Measurements from ENCODE around the gene C6orf118. TPM values are rescaled to one million over a fixed set of nuclear protein-coding genes. Genes with fewer than 3 reads are reported as not detected.

Gene C6orf118
- total and polyA plus RNA-seq, 2 of the 8 experiments (the other 6 are each of a cell fraction or from before 2014, with no cell fraction given) = 0.35 to 0.58 TPM

- no peak overlapping the region for H4K91ac ChIP-seq (replicated peaks; ENCODE audit: insufficient read length, low read length)
- no peak overlapping the region for H4K8ac ChIP-seq (ENCODE audit: extremely low read depth, insufficient read depth, low read length)
- no peak overlapping the region for H3K9ac ChIP-seq (replicated peaks in 1 of 4; ENCODE audit: extremely low read depth in 1 of 4, low read depth in 3 of 4, low read length in 3 of 4)
- H2BK15ac ChIP-seq (ENCODE audit: low read length) = no peak overlapping the region
- H3K4me2 ChIP-seq (ENCODE audit: insufficient read depth in 1 of 2, low read depth in 2 of 2, low read length in 2 of 2) = no peak overlapping the region
- H3K14ac ChIP-seq (ENCODE audit: insufficient read length) = no peak overlapping the region
- ChIA-PET CTCF (ENCODE audit: partially characterized antibody) (interaction anchor here (0.6 to 1.2 kb wide), 2 partner anchors 51 to 761 kb away, joined by 3 read pairs; no protein-coding TSS in a partner anchor), POLR2A (ENCODE audit: partially characterized antibody) (no interaction called here)
- no peak overlapping the region for H3K4ac ChIP-seq (replicated peaks; ENCODE audit: insufficient read length, low read depth, low read length)
- H3K56ac ChIP-seq (replicated peaks; ENCODE audit: insufficient read length, low read depth, low read length) = no peak overlapping the region
- H3K27ac ChIP-seq (ENCODE audit: low read depth, low read length) = no peak overlapping the region
- H3K23me2 ChIP-seq (ENCODE audit: low read depth, low read length) = no peaks in the 10 kb centered on the region
- WGBS, 2 experiments (ENCODE audit: extremely low coverage in 1 of 2, insufficient coverage in 1 of 2, insufficient read length in 1 of 2, insufficient replicate concordance in 2 of 2, low coverage in 1 of 2, low lambda C conversion rate in 2 of 2, missing lambda C conversion rate in 1 of 2) = 96% methylated on average over 13 of the region's 13 CpGs; no CpG with 5 or more reads in 1 of the 2 experiments
- H3K23ac ChIP-seq (ENCODE audit: insufficient read length) = no peak overlapping the region
- H4K5ac ChIP-seq (ENCODE audit: insufficient read length, low read depth, low read length) = no peak overlapping the region
- H3K4me3 ChIP-seq (ENCODE audit: extremely low read depth in 1 of 4, insufficient read depth in 2 of 4, low read depth in 3 of 4, low read length in 4 of 4) = no peak overlapping the region
- no peaks in the 10 kb centered on the region for H3K9me3 ChIP-seq (ENCODE audit: insufficient read depth in 2 of 2, low read depth in 1 of 2, low read length in 1 of 2)
- H2BK12ac ChIP-seq (ENCODE audit: low read depth, low read length) = no peak overlapping the region
- no peak overlapping the region for H2AK5ac ChIP-seq (ENCODE audit: low read depth, low read length)
- H2AFZ ChIP-seq (ENCODE audit: low read length) = no peak overlapping the region
- TF ChIP-seq SIN3A (conservative IDR thresholded peaks at IDR 0.05 in 1 of 2, IDR thresholded peaks at IDR 0.05 in 1 of 2; ENCODE audit: low read depth in 1 of 2, low read length in 2 of 2) = no peak
- TF ChIP-seq SP2 (IDR thresholded peaks at IDR 0.05; ENCODE audit: low read length) = no peak
- TF ChIP-seq SUZ12 (IDR thresholded peaks at IDR 0.05; ENCODE audit: low read length) = no peak
- TF ChIP-seq CEBPB (IDR thresholded peaks at IDR 0.05; ENCODE audit: low read depth, low read length) = no peak
- TF ChIP-seq BACH1 (IDR thresholded peaks at IDR 0.05; ENCODE audit: low read length) = no peak
- TF ChIP-seq KDM4A (IDR thresholded peaks at IDR 0.05; ENCODE audit: low read depth, low read length, severe bottlenecking) = no peak
- TF ChIP-seq EZH2 (IDR thresholded peaks at IDR 0.05; ENCODE audit: low read depth, low read length, severe bottlenecking) = no peak
- TF ChIP-seq SIRT6 (IDR thresholded peaks at IDR 0.05; ENCODE audit: low read length) = no peak
- TF ChIP-seq CREB1 (IDR thresholded peaks at IDR 0.05) = no peak
- no peak for TF ChIP-seq TCF12 (IDR thresholded peaks at IDR 0.05; ENCODE audit: low read depth, low read length)
- no peak for TF ChIP-seq CHD2 (IDR thresholded peaks at IDR 0.05; ENCODE audit: low read length)
- DNase-seq (ENCODE audit: low read depth in 1 of 2, low spot score in 2 of 2) (no peak), FAIRE-seq (no peak)
- H2BK5ac ChIP-seq (ENCODE audit: low read depth, low read length) = no peak overlapping the region; the same call in 1 of the 2 replicates
- H3K4me1 ChIP-seq (replicated peaks in 1 of 4; ENCODE audit: control insufficient read depth in 3 of 4, insufficient read depth in 4 of 4, low read length in 3 of 4) = no peaks in the 10 kb centered on the region
- H3K36me3 ChIP-seq (ENCODE audit: control insufficient read depth in 2 of 4, insufficient read depth in 4 of 4, low read length in 3 of 4) = no peaks in the 10 kb centered on the region
- no peaks in the 10 kb centered on the region for H3K79me1 ChIP-seq (ENCODE audit: low read depth, low read length)
- no peak overlapping the region for H2BK20ac ChIP-seq (ENCODE audit: low read length)
- H3K79me2 ChIP-seq (ENCODE audit: control insufficient read depth in 1 of 2, insufficient read depth in 2 of 2, low read length in 2 of 2) = no peaks in the 10 kb centered on the region
- H4K20me1 ChIP-seq (replicated peaks in 1 of 2; ENCODE audit: control insufficient read depth in 1 of 2, insufficient read depth in 2 of 2, low read length in 2 of 2) = no peaks in the 10 kb centered on the region
- H2BK120ac ChIP-seq (replicated peaks; ENCODE audit: low read depth, low read length) = no peak overlapping the region
- no peak overlapping the region for H3K18ac ChIP-seq (ENCODE audit: extremely low read depth, low read length)
- H3K27me3 ChIP-seq (replicated peaks in 1 of 4; ENCODE audit: control insufficient read depth in 3 of 4, extremely low read depth in 1 of 4, insufficient read depth in 3 of 4, low read length in 3 of 4) = no peaks in the 10 kb centered on the region
Observed at GRCh38 chr6:165300422-165300936, 8.9 kb downstream of the C6orf118 start.
